ENCODE results near the gene DPPA5. TPM values are rescaled to one million over a fixed set of nuclear protein-coding genes. Genes with fewer than 3 reads are reported as not detected.
A peak's percentile ranks its signal among the peaks of the same experiment; 100 is the strongest.

Gene DPPA5
- 1.2 TPM in 2 replicates for total RNA-seq (2021)
- long read RNA-seq = 0 reads

- no peaks in the 10 kb centered on the region for H3K79me2 ChIP-seq (ENCODE audit: insufficient read depth, low read length)
- no peak within 1 kb of the TSS for H3K56ac ChIP-seq (ENCODE audit: insufficient read length, low read depth, low read length)
- H3K36me3 Mint-ChIP-seq (ENCODE audit: insufficient read depth in 1 of 3, low read depth in 3 of 3) = peaks cover 0 to 10% (median 8%) of the 10 kb centered on the region in 3 experiments; a peak in 2 of 7 replicates
- H2BK12ac ChIP-seq (ENCODE audit: insufficient read length, low read depth, low read length) = no peak within 1 kb of the TSS
- H4K20me1 ChIP-seq (ENCODE audit: control insufficient read depth, insufficient read depth, insufficient read length) = no peaks in the 10 kb centered on the region
- H3K9me3 Mint-ChIP-seq = peaks cover 0 to 12% of the 10 kb centered on the region in 2 experiments; a peak in 3 of 5 replicates
- H3K27ac Mint-ChIP-seq = no peak within 1 kb of the TSS; a peak in 1 of 7 replicates
- no peaks in the 10 kb centered on the region for H3K27me3 ChIP-seq (ENCODE audit: insufficient read depth, low read length)
- H3K4me3 Mint-ChIP-seq = no peak within 1 kb of the TSS
- H3K4ac ChIP-seq (ENCODE audit: low read depth, low read length) = no peak within 1 kb of the TSS
- no peak within 1 kb of the TSS for H3K4me2 ChIP-seq (ENCODE audit: insufficient read depth, insufficient read length, low read length)
- no peak within 1 kb of the TSS for H3K18ac ChIP-seq (ENCODE audit: insufficient read length, low read depth, low read length)
- H4K8ac ChIP-seq (replicated peaks; ENCODE audit: insufficient read length, low read depth, low read length) = no peak within 1 kb of the TSS
- peaks cover 4% of the 10 kb centered on the region for H3K4me1 ChIP-seq (ENCODE audit: insufficient read depth, low read length)
- no CpG with 5 or more reads among the region's 59 CpGs for whole genome bisulfite sequencing (ENCODE audit: extremely low coverage, insufficient read length, low lambda C conversion rate)
- no peaks in the 10 kb centered on the region for H3K79me1 ChIP-seq (ENCODE audit: insufficient read depth, low read depth, low read length, poor library complexity, severe bottlenecking)
- no peaks in the 10 kb centered on the region for H3K9me3 ChIP-seq (ENCODE audit: control insufficient read depth, low read depth, low read length)
- H3K27ac ChIP-seq (ENCODE audit: insufficient read length, low read depth, low read length) = no peak within 1 kb of the TSS
- no peak within 1 kb of the TSS for H4K91ac ChIP-seq (ENCODE audit: insufficient read length, low read depth, low read length)
- H2AK5ac ChIP-seq (ENCODE audit: insufficient read length, low read length) = no peak within 1 kb of the TSS
- H4K5ac ChIP-seq (ENCODE audit: insufficient read length, low read depth, low read length) = no peak within 1 kb of the TSS
- H3K4me1 Mint-ChIP-seq = peaks cover 29 to 34% of the 10 kb centered on the region in 2 experiments
- H2BK20ac ChIP-seq (ENCODE audit: low read depth, low read length, poor library complexity, severe bottlenecking) = no peak within 1 kb of the TSS
- peak; percentile 35 for DNase-seq
- H2AFZ ChIP-seq (ENCODE audit: low read length) = no peak within 1 kb of the TSS
- H3T11ph ChIP-seq (ENCODE audit: low read length) = no peak within 1 kb of the TSS
- H3K27me3 Mint-ChIP-seq (ENCODE audit: low read depth) = peaks cover 13% of the 10 kb centered on the region
- H3K23me2 ChIP-seq (ENCODE audit: insufficient read length, low read depth, low read length, poor library complexity, severe bottlenecking) = no peaks in the 10 kb centered on the region
- no peak within 1 kb of the TSS for H3K23ac ChIP-seq (ENCODE audit: insufficient read length, low read depth, low read length)
- H2BK5ac ChIP-seq (ENCODE audit: insufficient read length, low read length) = no peak within 1 kb of the TSS
- no peak within 1 kb of the TSS for H2BK120ac ChIP-seq (ENCODE audit: low read depth, low read length, poor library complexity, severe bottlenecking)
- no peak within 1 kb of the TSS for H3K9ac ChIP-seq (ENCODE audit: extremely low read depth, insufficient read length, low read length)
- H2BK15ac ChIP-seq (ENCODE audit: low read depth, low read length) = no peak within 1 kb of the TSS
- TF ChIP-seq CTCF (conservative IDR thresholded peaks at IDR 0.05) = no peak
- no peak within 1 kb of the TSS for H3K14ac ChIP-seq (ENCODE audit: insufficient read depth, low read length)
Observed at GRCh38 chr6:73353636-73354593, at the start of gene DPPA5. DPPA5 (minus strand) TSS chr6:73354276; CDS start chr6:73354225, 51 bp downstream.
